ENCODE data around the gene MTG1. TPM values are rescaled to one million over a fixed set of nuclear protein-coding genes. Genes with fewer than 3 reads are reported as not detected.

Gene MTG1
- polyA plus RNA-seq, 2 donors: 36.7 to 44.4 TPM

GRCh38 chr10:133460208-133460769 lies 66.3 kb downstream of the MTG1 start:
- 90 to 94% methylated on average over 14 of the region's 14 CpGs for WGBS, 2 donors
- no peaks in the 10 kb centered on the region for H3K36me3 ChIP-seq (ENCODE audit: control insufficient read depth in 2 of 2, insufficient read depth in 2 of 2, low read length in 1 of 2)

GRCh38 chr10:133461027-133461426 lies 67.1 kb downstream of the MTG1 start:
- Histone ChIP-seq H3K4me3 (ENCODE audit: low read depth in 1 of 2, low read length in 2 of 2) (no peak overlapping the region), H3K9me3 (ENCODE audit: control insufficient read depth in 2 of 2, insufficient read depth in 1 of 2, low read depth in 1 of 2, low read length in 1 of 2) (peaks cover 9 to 16% of the 10 kb centered on the region in 2 donors), H3K4me1 (ENCODE audit: control insufficient read depth in 2 of 2, insufficient read depth in 2 of 2, low read length in 1 of 2) (peaks cover 0 to 6% of the 10 kb centered on the region in 2 donors), H3K27ac (ENCODE audit: low read depth in 2 of 2, low read length in 1 of 2) (no peak overlapping the region), H3K27me3 (ENCODE audit: control insufficient read depth in 1 of 2, insufficient read depth in 2 of 2, low read length in 2 of 2) (no peaks in the 10 kb centered on the region), H3K36me3 (ENCODE audit: control insufficient read depth in 2 of 2, insufficient read depth in 2 of 2, low read length in 1 of 2) (no peaks in the 10 kb centered on the region)
- 90 to 91% methylated on average over 7 of the region's 7 CpGs for whole genome bisulfite sequencing, 2 donors

More at GRCh38 chr10:133460208-133460769, 66.3 kb downstream of the MTG1 start:
- H3K9me3 ChIP-seq (ENCODE audit: control insufficient read depth in 2 of 2, insufficient read depth in 1 of 2, low read depth in 1 of 2, low read length in 1 of 2): peaks cover 9 to 16% of the 10 kb centered on the region in 2 donors
- H3K27ac ChIP-seq (ENCODE audit: low read depth in 2 of 2, low read length in 1 of 2): no peak overlapping the region
- no peak overlapping the region for H3K4me3 ChIP-seq (ENCODE audit: low read depth in 1 of 2, low read length in 2 of 2)
- H3K27me3 ChIP-seq (ENCODE audit: control insufficient read depth in 1 of 2, insufficient read depth in 2 of 2, low read length in 2 of 2): no peaks in the 10 kb centered on the region
- H3K4me1 ChIP-seq (ENCODE audit: control insufficient read depth in 2 of 2, insufficient read depth in 2 of 2, low read length in 1 of 2): peaks cover 0 to 4% of the 10 kb centered on the region in 2 donors

- Histone ChIP-seq H3K27ac (ENCODE audit: low read depth in 2 of 2, low read length in 1 of 2) (no peak overlapping the region), H3K36me3 (ENCODE audit: control insufficient read depth in 2 of 2, insufficient read depth in 2 of 2, low read length in 1 of 2) (no peaks in the 10 kb centered on the region), H3K9me3 (ENCODE audit: control insufficient read depth in 2 of 2, insufficient read depth in 1 of 2, low read depth in 1 of 2, low read length in 1 of 2) (peaks cover 9 to 18% of the 10 kb centered on the region in 2 donors), H3K27me3 (ENCODE audit: control insufficient read depth in 1 of 2, insufficient read depth in 2 of 2, low read length in 2 of 2) (no peaks in the 10 kb centered on the region), H3K4me1 (ENCODE audit: control insufficient read depth in 2 of 2, insufficient read depth in 2 of 2, low read length in 1 of 2) (peaks cover 0 to 6% of the 10 kb centered on the region in 2 donors), H3K4me3 (ENCODE audit: low read depth in 1 of 2, low read length in 2 of 2) (no peak overlapping the region)
- 75 to 76% methylated on average over 8 of the region's 8 CpGs for WGBS, 2 donors
Observed at GRCh38 chr10:133461841-133462240, 67.9 kb downstream of the MTG1 start.

- 90 to 92% methylated on average over 10 of the region's 10 CpGs for WGBS, 2 donors
- Histone ChIP-seq H3K4me3 (ENCODE audit: low read depth in 1 of 2, low read length in 2 of 2) (no peak overlapping the region), H3K27me3 (ENCODE audit: control insufficient read depth in 1 of 2, insufficient read depth in 2 of 2, low read length in 2 of 2) (no peaks in the 10 kb centered on the region)
Observed at GRCh38 chr10:133462512-133463305, 68.8 kb downstream of the MTG1 start.

GRCh38 chr10:133464582-133465031 lies 70.7 kb downstream of the MTG1 start:
- 91 to 93% methylated on average over 10 to 12 of the region's 12 CpGs for WGBS, 2 donors
- Histone ChIP-seq H3K27ac (ENCODE audit: low read depth in 2 of 2, low read length in 1 of 2) (no peak overlapping the region), H3K27me3 (ENCODE audit: control insufficient read depth in 1 of 2, insufficient read depth in 2 of 2, low read length in 2 of 2) (no peaks in the 10 kb centered on the region), H3K36me3 (ENCODE audit: control insufficient read depth in 2 of 2, insufficient read depth in 2 of 2, low read length in 1 of 2) (peaks cover 0 to 2% of the 10 kb centered on the region in 2 donors), H3K4me1 (ENCODE audit: control insufficient read depth in 2 of 2, insufficient read depth in 2 of 2, low read length in 1 of 2) (peaks cover 0 to 9% of the 10 kb centered on the region in 2 donors), H3K4me3 (ENCODE audit: low read depth in 1 of 2, low read length in 2 of 2) (no peak overlapping the region), H3K9me3 (ENCODE audit: control insufficient read depth in 2 of 2, insufficient read depth in 1 of 2, low read depth in 1 of 2, low read length in 1 of 2) (peaks cover 7 to 14% of the 10 kb centered on the region in 2 donors)

More at GRCh38 chr10:133462512-133463305, 68.8 kb downstream of the MTG1 start:
- Histone ChIP-seq H3K4me1 (ENCODE audit: control insufficient read depth in 2 of 2, insufficient read depth in 2 of 2, low read length in 1 of 2) (peaks cover 0 to 9% of the 10 kb centered on the region in 2 donors), H3K27ac (ENCODE audit: low read depth in 2 of 2, low read length in 1 of 2) (no peak overlapping the region), H3K9me3 (ENCODE audit: control insufficient read depth in 2 of 2, insufficient read depth in 1 of 2, low read depth in 1 of 2, low read length in 1 of 2) (peaks cover 9 to 18% of the 10 kb centered on the region in 2 donors), H3K36me3 (ENCODE audit: control insufficient read depth in 2 of 2, insufficient read depth in 2 of 2, low read length in 1 of 2) (peaks cover 0 to 2% of the 10 kb centered on the region in 2 donors)

- WGBS, 2 donors: 31 to 32% methylated on average over 55 of the region's 55 CpGs
- H3K9me3 ChIP-seq (ENCODE audit: control insufficient read depth in 2 of 2, insufficient read depth in 1 of 2, low read depth in 1 of 2, low read length in 1 of 2): peaks cover 4 to 9% of the 10 kb centered on the region in 2 donors
Observed at GRCh38 chr10:133465191-133465949, 71.4 kb downstream of the MTG1 start.

GRCh38 chr10:133465950-133466474 lies 72.1 kb downstream of the MTG1 start:
- Histone ChIP-seq H3K4me1 (ENCODE audit: control insufficient read depth in 2 of 2, insufficient read depth in 2 of 2, low read length in 1 of 2) (peaks cover 0 to 9% of the 10 kb centered on the region in 2 donors), H3K9me3 (ENCODE audit: control insufficient read depth in 2 of 2, insufficient read depth in 1 of 2, low read depth in 1 of 2, low read length in 1 of 2) (peaks cover 4 to 9% of the 10 kb centered on the region in 2 donors), H3K27me3 (ENCODE audit: control insufficient read depth in 1 of 2, insufficient read depth in 2 of 2, low read length in 2 of 2) (no peaks in the 10 kb centered on the region), H3K27ac (ENCODE audit: low read depth in 2 of 2, low read length in 1 of 2) (no peak overlapping the region), H3K36me3 (ENCODE audit: control insufficient read depth in 2 of 2, insufficient read depth in 2 of 2, low read length in 1 of 2) (peaks cover 0 to 2% of the 10 kb centered on the region in 2 donors), H3K4me3 (ENCODE audit: low read depth in 1 of 2, low read length in 2 of 2) (no peak overlapping the region)
- WGBS, 2 donors: 89% methylated on average over 7 of the region's 7 CpGs

More at GRCh38 chr10:133465191-133465949, 71.4 kb downstream of the MTG1 start:
- H3K4me1 ChIP-seq (ENCODE audit: control insufficient read depth in 2 of 2, insufficient read depth in 2 of 2, low read length in 1 of 2): peaks cover 0 to 9% of the 10 kb centered on the region in 2 donors
- no peak overlapping the region for H3K4me3 ChIP-seq (ENCODE audit: low read depth in 1 of 2, low read length in 2 of 2)
- no peak overlapping the region for H3K27ac ChIP-seq (ENCODE audit: low read depth in 2 of 2, low read length in 1 of 2)
- peaks cover 0 to 2% of the 10 kb centered on the region in 2 donors for H3K36me3 ChIP-seq (ENCODE audit: control insufficient read depth in 2 of 2, insufficient read depth in 2 of 2, low read length in 1 of 2)
- no peaks in the 10 kb centered on the region for H3K27me3 ChIP-seq (ENCODE audit: control insufficient read depth in 1 of 2, insufficient read depth in 2 of 2, low read length in 2 of 2)

GRCh38 chr10:133466683-133467275 lies 72.8 kb downstream of the MTG1 start:
- 91 to 92% methylated on average over 7 of the region's 7 CpGs for WGBS, 2 donors
- Histone ChIP-seq H3K4me1 (ENCODE audit: control insufficient read depth in 2 of 2, insufficient read depth in 2 of 2, low read length in 1 of 2) (peaks cover 0 to 9% of the 10 kb centered on the region in 2 donors), H3K9me3 (ENCODE audit: control insufficient read depth in 2 of 2, insufficient read depth in 1 of 2, low read depth in 1 of 2, low read length in 1 of 2) (peaks cover 4 to 9% of the 10 kb centered on the region in 2 donors), H3K27me3 (ENCODE audit: control insufficient read depth in 1 of 2, insufficient read depth in 2 of 2, low read length in 2 of 2) (no peaks in the 10 kb centered on the region), H3K27ac (ENCODE audit: low read depth in 2 of 2, low read length in 1 of 2) (no peak overlapping the region), H3K4me3 (ENCODE audit: low read depth in 1 of 2, low read length in 2 of 2) (no peak overlapping the region), H3K36me3 (ENCODE audit: control insufficient read depth in 2 of 2, insufficient read depth in 2 of 2, low read length in 1 of 2) (peaks cover 0 to 2% of the 10 kb centered on the region in 2 donors)

Data from esophagus (tissue), 2 donors.